Stimulated activated memory B cell treated with anti-CD40 and anti-IgM and Interleukin-4, amounts not matched to agents 10 μg/mL and 1 μg/mL and 100 μg/mL, for 72 hours (primary cell): ENCODE data around the gene FUNDC2.
"Not testable (repeated sequence)": the region's sequence is repeated elsewhere in the genome, so short reads cannot be mapped to it uniquely, and the experiment has no call there.

Source experiments
- ATAC-seq: fragments of 150-1000 bp; cut with Tn5 transposase; 2 replicates; pipeline ENCODE4 v1.10.0; 2021
- H3K27ac Mint-ChIP-seq: one replicate; pipeline ENCODE4 v1.8.0; 2022; ENCODE audit warnings: mild to moderate bottlenecking, mixed read lengths
- H3K27me3 Mint-ChIP-seq: one replicate; pipeline ENCODE4 v1.8.0; 2022; ENCODE audit warnings: mixed read lengths
- H3K36me3 Mint-ChIP-seq: one replicate; pipeline ENCODE4 v1.8.0; 2022; ENCODE audit warnings: mixed read lengths
- H3K4me1 Mint-ChIP-seq: one replicate; pipeline ENCODE4 v1.8.0; 2022; ENCODE audit warnings: mixed read lengths
- H3K4me3 Mint-ChIP-seq: one replicate; pipeline ENCODE4 v1.8.0; 2022; ENCODE audit warnings: mild to moderate bottlenecking, moderate library complexity, mixed read lengths
- H3K9me3 Mint-ChIP-seq: one replicate; pipeline ENCODE4 v1.8.0; 2022; ENCODE audit warnings: mixed read lengths

The FUNDC2 gene

DNA sequence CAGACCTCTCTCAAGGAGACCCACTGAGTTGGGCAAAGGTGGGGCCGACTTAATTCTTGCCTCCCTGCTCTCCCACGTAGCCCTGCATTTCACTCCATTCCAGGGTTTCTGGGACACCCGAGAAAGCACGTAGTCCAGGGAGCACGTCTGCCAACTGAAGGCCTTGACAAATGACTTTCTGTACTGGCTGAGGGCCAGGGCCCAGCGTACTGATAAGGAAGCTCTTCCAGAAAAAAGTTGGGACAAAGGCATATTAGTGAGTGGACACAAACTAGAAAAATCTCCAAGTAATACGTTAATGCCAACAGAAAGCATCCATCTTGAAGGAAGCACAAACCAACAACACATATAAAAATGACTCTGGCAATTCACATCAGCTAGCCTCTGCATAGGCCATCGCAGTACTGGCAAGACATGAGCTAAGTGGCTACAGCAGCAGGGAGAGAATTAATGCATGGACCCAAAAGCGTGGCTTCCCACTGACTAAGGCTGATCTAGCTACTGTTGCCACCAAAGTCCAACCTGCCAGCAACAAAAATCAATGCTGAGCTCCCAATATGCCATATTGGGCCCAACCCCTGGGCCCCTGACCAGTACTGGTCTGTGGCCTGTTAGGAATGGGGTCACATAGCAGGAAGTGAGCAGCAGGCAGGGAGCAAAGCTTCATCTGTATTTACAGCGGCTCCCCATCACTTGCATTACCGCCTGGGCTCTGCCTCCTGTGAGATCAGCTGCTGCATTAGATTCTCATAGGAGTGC is 19.6 kb upstream of the FUNDC2 start:
- not testable (repeated sequence) for H3K36me3 Mint-ChIP-seq, H3K4me1 Mint-ChIP-seq, ATAC-seq, H3K9me3 Mint-ChIP-seq, H3K4me3 Mint-ChIP-seq, H3K27me3 Mint-ChIP-seq, H3K27ac Mint-ChIP-seq

- H3K27me3 Mint-ChIP-seq, ATAC-seq, H3K4me1 Mint-ChIP-seq, H3K27ac Mint-ChIP-seq, H3K36me3 Mint-ChIP-seq, H3K9me3 Mint-ChIP-seq, H3K4me3 Mint-ChIP-seq: not testable (repeated sequence)
Measured at GRCh38 chrX:155008578-155008977, 18.1 kb upstream of the FUNDC2 start.

DNA sequence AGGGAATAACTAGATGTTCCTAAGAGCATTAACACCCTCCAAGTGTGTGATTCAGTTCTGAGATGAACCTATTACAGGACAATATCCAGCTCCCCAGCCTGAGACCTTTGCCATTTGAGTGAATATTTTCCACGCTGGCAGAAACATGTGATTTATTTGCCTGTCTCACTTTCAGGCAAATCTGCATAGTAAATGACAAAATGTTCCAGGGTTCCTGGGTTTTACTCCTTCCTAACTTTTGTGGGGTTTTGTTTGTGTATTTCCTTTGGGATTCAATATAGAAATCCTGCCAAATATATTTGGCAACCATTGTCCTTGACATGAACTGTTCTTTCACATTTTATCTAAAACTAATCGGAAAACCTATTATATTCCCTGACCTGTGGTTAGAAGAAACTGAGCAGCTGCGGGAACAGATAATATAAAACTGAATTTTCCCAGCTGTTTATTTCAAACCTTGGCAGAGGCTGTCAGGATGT is 16.6 kb upstream of the FUNDC2 start:
- Mint-ChIP-seq H3K4me3 (no peak overlapping the region), H3K36me3 (no peaks in the 10 kb centered on the region), H3K27me3 (no peaks in the 10 kb centered on the region), H3K27ac (no peak overlapping the region), H3K4me1 (no peaks in the 10 kb centered on the region), H3K9me3 (no peaks in the 10 kb centered on the region)
- no peak for ATAC-seq

GRCh38 chrX:155020591-155020990 is 6.1 kb upstream of the FUNDC2 start:
- H3K4me1 Mint-ChIP-seq: no peaks in the 10 kb centered on the region
- H3K27me3 Mint-ChIP-seq: no peaks in the 10 kb centered on the region
- no peaks in the 10 kb centered on the region for H3K9me3 Mint-ChIP-seq
- no peak overlapping the region for H3K27ac Mint-ChIP-seq
- no peak overlapping the region for H3K4me3 Mint-ChIP-seq
- no peak for ATAC-seq
- no peaks in the 10 kb centered on the region for H3K36me3 Mint-ChIP-seq

GRCh38 chrX:155022585-155022984 is 4.1 kb upstream of the FUNDC2 start, which contains the start of gene F8:
Gene F8 (minus strand): TSS chrX:155022723. CDS start chrX:155022552, 171 bp downstream.
- H3K27me3 Mint-ChIP-seq: no peaks in the 10 kb centered on the region
- H3K36me3 Mint-ChIP-seq: no peaks in the 10 kb centered on the region
- H3K9me3 Mint-ChIP-seq: no peaks in the 10 kb centered on the region
- no peaks in the 10 kb centered on the region for H3K4me1 Mint-ChIP-seq
- no peak within 1 kb of the TSS for H3K27ac Mint-ChIP-seq
- no peak within 1 kb of the TSS for H3K4me3 Mint-ChIP-seq
- ATAC-seq: no peak

DNA sequence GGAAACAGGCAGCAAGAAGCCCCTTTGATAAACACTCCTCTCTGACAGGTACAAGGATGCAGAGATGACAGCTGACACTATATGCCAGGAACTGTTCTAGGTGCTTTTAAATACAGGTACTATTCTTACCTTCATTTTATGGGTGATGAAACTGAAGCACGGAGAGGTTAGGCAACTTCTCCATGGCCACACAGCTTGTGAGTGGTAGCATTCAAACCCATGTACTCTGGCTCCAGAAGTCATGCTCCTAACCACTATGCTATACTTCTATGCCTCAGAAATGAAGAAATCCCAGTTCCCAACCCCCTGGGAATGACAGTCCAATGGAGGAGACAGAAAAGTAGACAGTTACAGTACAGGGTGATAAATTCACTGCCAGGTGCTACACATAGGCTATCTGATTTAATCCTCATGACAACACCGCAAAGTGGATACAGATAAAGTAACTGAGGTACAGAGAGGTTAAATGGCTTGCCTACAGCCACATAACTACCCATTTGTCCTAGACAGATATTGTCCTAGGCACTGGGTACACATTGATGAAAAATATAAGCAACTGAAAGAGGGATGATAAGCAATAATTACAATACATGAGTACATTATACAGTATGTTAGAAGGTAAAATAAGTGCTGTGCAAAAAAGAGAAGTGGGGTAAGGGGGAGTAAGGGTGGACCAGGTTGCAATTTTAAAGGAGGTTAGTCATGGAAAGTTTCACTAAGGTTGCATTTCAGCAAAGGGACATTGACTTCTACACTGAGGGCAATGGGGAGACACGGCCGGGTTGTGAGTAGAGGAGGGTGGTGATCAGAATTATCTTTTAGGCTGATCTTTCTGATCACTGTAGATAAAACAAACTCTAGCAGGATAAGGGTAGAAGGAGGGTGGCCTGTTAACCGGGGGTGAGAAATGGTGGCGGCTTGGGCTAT is 2.5 kb upstream of the FUNDC2 start:
- Mint-ChIP-seq H3K36me3 (no peaks in the 10 kb centered on the region), H3K4me1 (peaks cover 7% of the 10 kb centered on the region), H3K27ac (no peak overlapping the region), H3K27me3 (no peaks in the 10 kb centered on the region), H3K4me3 (no peak overlapping the region), H3K9me3 (no peaks in the 10 kb centered on the region)
- no peak for ATAC-seq

DNA sequence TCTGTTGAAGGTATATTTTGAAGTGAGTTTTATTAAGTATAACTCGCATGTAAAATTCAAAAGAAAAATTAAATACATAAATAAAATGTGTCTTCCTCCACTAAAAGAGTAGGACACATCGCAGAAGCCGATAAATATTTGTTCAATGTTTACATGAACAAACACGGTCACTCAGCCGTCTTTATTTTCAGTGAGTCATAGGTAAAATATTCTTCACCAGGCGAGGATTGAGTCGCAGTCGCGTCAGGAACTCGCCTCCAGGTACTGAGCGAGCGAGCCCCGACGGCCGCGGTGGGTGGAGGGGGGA is 271 bp upstream of the FUNDC2 start:
- Mint-ChIP-seq H3K4me3 (peak overlapping the region; percentile 82), H3K27ac (peak overlapping the region; percentile 90), H3K36me3 (no peaks in the 10 kb centered on the region), H3K4me1 (peaks cover 15% of the 10 kb centered on the region), H3K27me3 (no peaks in the 10 kb centered on the region), H3K9me3 (no peaks in the 10 kb centered on the region)
- ATAC-seq: no peak

DNA sequence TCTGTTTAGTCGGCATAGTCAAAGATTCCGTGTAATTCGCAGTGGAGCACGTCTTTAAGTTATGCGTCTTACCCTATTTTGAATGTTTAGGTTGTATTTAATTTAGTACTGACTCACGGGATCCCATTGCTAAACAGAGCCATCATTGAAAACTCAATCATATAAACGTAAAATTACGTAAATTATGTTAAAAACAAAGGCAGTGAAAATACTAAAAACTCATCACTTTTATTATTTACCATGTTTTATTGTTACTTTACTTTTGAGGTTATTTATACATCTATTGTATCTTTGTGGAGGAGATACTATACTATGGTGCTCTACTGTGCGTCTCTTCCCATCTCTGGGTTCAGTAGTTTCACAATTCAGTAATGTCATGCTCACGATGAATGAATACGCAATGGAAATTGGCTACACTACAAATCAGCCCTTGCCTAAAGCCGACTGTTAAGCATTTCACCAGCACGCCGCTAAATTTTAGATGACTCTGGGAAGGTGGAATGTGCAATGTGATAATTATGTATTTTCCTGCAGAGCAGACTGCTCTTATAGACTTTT is 944 bp downstream of the FUNDC2 start:
- H3K9me3 Mint-ChIP-seq: no peaks in the 10 kb centered on the region
- H3K4me1 Mint-ChIP-seq: peaks cover 16% of the 10 kb centered on the region
- peak overlapping the region; percentile 90 for H3K27ac Mint-ChIP-seq
- peak overlapping the region; percentile 82 for H3K4me3 Mint-ChIP-seq
- ATAC-seq: no peak
- H3K36me3 Mint-ChIP-seq: no peaks in the 10 kb centered on the region
- H3K27me3 Mint-ChIP-seq: no peaks in the 10 kb centered on the region

- H3K4me3 Mint-ChIP-seq: peak overlapping the region; percentile 82
- H3K4me1 Mint-ChIP-seq: peaks cover 16% of the 10 kb centered on the region
- H3K9me3 Mint-ChIP-seq: no peaks in the 10 kb centered on the region
- ATAC-seq: no peak
- peak overlapping the region; percentile 90 for H3K27ac Mint-ChIP-seq
- no peaks in the 10 kb centered on the region for H3K27me3 Mint-ChIP-seq
- H3K36me3 Mint-ChIP-seq: no peaks in the 10 kb centered on the region
Measured at GRCh38 chrX:155028129-155028528, 1.5 kb downstream of the FUNDC2 start.

DNA sequence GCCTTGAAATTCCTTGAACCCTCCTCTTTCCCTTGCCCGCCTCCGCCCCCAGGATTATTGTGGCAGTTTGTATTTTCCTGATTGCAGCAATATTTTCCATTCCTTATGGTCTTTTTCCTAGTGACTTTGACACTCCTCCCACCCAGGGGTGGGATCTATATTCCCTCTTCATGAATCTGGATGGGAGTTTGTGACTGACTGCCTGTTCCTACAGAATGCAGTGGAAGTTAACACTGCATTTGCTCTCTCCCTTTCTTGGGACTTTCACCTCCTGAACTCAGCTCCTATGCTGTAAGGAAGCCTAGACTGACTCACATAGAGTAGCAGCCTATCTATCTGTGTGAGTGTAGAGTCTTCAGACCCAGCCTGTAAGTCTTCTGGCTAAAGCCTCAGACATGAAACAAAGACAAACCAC is 2.2 kb downstream of the FUNDC2 start:
- no peak overlapping the region for H3K4me3 Mint-ChIP-seq
- peaks cover 16% of the 10 kb centered on the region for H3K4me1 Mint-ChIP-seq
- no peak for ATAC-seq
- no peaks in the 10 kb centered on the region for H3K36me3 Mint-ChIP-seq
- H3K9me3 Mint-ChIP-seq: no peaks in the 10 kb centered on the region
- H3K27me3 Mint-ChIP-seq: no peaks in the 10 kb centered on the region
- H3K27ac Mint-ChIP-seq: peak overlapping the region; percentile 90

- no peak overlapping the region for H3K4me3 Mint-ChIP-seq
- no peaks in the 10 kb centered on the region for H3K27me3 Mint-ChIP-seq
- peak overlapping the region; percentile 30 for H3K27ac Mint-ChIP-seq
- no peak for ATAC-seq
- H3K9me3 Mint-ChIP-seq: no peaks in the 10 kb centered on the region
- H3K36me3 Mint-ChIP-seq: peaks cover 16% of the 10 kb centered on the region
- peaks cover 16% of the 10 kb centered on the region for H3K4me1 Mint-ChIP-seq
Measured at GRCh38 chrX:155031657-155032056, 5.0 kb downstream of the FUNDC2 start.

DNA sequence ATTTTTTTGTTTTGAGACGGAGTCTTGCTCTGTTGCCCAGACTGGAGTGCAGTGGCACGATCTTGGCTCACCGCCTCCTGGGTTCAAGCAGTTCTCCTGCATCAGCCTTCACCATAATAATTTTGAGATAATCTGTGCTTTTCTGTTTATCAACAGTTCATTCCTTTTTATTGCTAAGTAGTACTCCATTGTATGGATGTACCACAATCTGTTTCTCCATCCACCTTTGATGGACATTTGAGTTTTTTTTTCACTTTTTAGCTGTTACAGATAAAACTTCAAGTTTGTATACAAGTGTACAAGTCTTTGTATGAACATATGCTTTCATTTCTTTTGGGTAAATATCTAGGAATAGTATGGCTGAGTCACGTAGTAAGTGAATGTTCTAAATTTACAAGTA is 9.0 kb downstream of the FUNDC2 start:
- H3K4me3 Mint-ChIP-seq: no peak overlapping the region
- ATAC-seq: no peak
- no peak overlapping the region for H3K27ac Mint-ChIP-seq
- no peaks in the 10 kb centered on the region for H3K27me3 Mint-ChIP-seq
- no peaks in the 10 kb centered on the region for H3K9me3 Mint-ChIP-seq
- H3K36me3 Mint-ChIP-seq: peaks cover 34% of the 10 kb centered on the region
- peaks cover 14% of the 10 kb centered on the region for H3K4me1 Mint-ChIP-seq

DNA sequence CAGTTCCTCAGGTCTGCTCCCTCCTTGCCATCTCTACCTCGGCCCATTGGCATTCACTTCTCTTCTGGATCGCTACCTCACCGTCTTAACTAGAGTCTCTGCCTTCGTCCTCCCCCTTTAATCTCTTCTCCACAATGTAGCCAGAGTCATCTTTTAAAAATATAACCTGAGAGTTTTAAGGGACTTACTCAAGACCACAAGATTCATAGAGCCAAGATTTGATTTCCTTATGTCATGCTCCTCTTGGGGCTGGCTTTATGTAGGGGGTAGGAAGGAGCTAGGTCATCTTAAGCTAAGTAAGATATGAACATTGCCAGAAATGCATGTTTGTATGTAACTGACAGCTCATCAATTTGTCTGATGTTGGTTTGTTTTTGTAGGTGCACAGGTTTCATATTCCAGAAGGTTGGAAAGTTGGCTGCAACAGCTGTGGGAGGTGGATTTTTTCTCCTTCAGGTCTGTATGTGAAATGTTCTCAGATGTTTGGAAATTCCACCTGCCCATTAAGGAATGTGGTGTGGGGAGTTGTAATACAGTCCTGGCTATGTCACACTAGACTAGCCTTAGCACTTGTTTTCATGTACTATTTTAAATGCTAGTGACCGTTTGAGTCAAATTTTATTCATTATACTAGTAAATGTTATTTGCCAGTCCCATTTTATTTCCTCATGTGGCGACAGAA is 19.6 kb downstream of the FUNDC2 start:
- Mint-ChIP-seq H3K4me3 (no peak overlapping the region), H3K9me3 (no peaks in the 10 kb centered on the region), H3K27me3 (no peaks in the 10 kb centered on the region), H3K36me3 (peaks cover 19% of the 10 kb centered on the region), H3K27ac (no peak overlapping the region), H3K4me1 (peaks cover 6% of the 10 kb centered on the region)
- ATAC-seq: no peak

DNA sequence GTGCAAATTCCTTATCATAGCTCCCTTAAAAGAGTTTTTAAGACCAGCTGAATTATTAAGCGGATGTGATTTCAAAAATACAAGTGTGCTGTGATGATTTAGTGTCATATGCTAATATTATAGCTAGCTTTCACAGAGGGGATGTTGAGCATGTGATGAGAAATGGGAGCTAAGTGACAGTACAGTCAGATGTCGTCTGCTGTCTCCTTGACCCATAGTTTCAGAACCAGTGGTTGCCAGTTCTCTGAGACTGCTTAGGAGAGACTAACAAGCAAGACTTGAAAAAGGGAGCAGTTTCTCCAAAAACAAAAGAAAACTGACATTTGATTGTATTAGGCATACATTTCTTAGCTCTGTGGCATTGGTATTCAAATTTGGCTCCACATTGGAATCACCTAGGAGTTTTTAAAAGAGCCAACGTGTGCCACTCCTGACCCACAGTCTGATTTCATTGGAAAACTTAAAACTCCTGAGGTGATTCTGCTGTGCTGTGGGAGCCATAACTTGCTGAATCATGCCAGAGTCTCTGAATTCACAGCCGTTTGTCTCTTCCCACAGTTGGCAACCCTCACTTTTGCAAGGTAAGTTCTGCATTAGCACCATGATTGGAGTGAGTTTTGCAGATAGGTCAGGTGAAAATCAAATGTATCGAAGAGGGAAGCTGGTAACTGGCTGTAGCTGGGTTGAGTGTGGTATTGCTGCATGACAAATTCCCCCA is 20.3 kb downstream of the FUNDC2 start:
- no peak overlapping the region for H3K27ac Mint-ChIP-seq

More for the DNA sequence above, 20.3 kb downstream of the FUNDC2 start:
- Mint-ChIP-seq H3K4me3 (no peak overlapping the region), H3K36me3 (peaks cover 19% of the 10 kb centered on the region), H3K4me1 (peaks cover 6% of the 10 kb centered on the region), H3K9me3 (no peaks in the 10 kb centered on the region), H3K27me3 (no peaks in the 10 kb centered on the region)
- no peak for ATAC-seq
